Skeletal muscle tissue (tissue), 4 donors: ENCODE measurements around the gene BCHE. TPM values are rescaled to one million over a fixed set of nuclear protein-coding genes. Genes with fewer than 3 reads are reported as not detected.
"Not testable (repeated sequence)": the region's sequence is repeated elsewhere in the genome, so short reads cannot be mapped to it uniquely, and the experiment has no call there.

ENCODE experiments used
- H3K27ac ChIP-seq: one replicate; pipeline ENCODE4 v1.7.0; 2013; ENCODE audit warnings: mild to moderate bottlenecking, low read depth, low read length, inconsistent platforms
- H3K27me3 ChIP-seq, 3 donors: one replicate each; pipeline ENCODE4 v1.7.0; 2013; ENCODE audit warnings: low read length in 3 of 3; ENCODE audit not compliant: control insufficient read depth in 3 of 3, insufficient read depth in 3 of 3
- H3K36me3 ChIP-seq, 3 donors: one replicate each; pipeline ENCODE4 v1.7.0; 2013; ENCODE audit warnings: low read length in 3 of 3; ENCODE audit not compliant: control insufficient read depth in 3 of 3, insufficient read depth in 3 of 3
- H3K4me1 ChIP-seq, 3 donors: one replicate each; pipeline ENCODE4 v1.7.0; 2013; ENCODE audit warnings: low read length in 3 of 3, mild to moderate bottlenecking in 3 of 3; ENCODE audit not compliant: control insufficient read depth in 3 of 3, insufficient read depth in 3 of 3
- H3K4me3 ChIP-seq, 3 donors: one replicate each; pipeline ENCODE4 v1.7.0; 2013; ENCODE audit warnings: low read length in 3 of 3
- H3K9ac ChIP-seq, 3 donors: one replicate each; pipeline ENCODE4 v1.7.0; 2013; ENCODE audit warnings: low read length in 3 of 3, mild to moderate bottlenecking in 3 of 3, moderate library complexity in 2 of 3, low read depth in 1 of 3
- H3K9me3 ChIP-seq, 3 donors: one replicate each; pipeline ENCODE4 v1.7.0; 2013; ENCODE audit warnings: low read length in 3 of 3; ENCODE audit not compliant: control insufficient read depth in 3 of 3
- total RNA-seq: library from RNA; depleted of rRNA; stranded (reverse); fragments of >200 nt; gene quantifications from one replicate; pipeline ENCODE4 v1.2.3, GENCODE V29; 2014
- donor health status: Osteomylitis.

Gene BCHE
- total RNA-seq, 1 donor from 2014 or later, result 42.3 TPM

GRCh38 chr3:165820671-165821123, 16.5 kb downstream of the BCHE start:
- no peaks in the 10 kb centered on the region for H3K36me3 ChIP-seq
- no peak overlapping the region for H3K4me3 ChIP-seq
- no peaks in the 10 kb centered on the region for H3K4me1 ChIP-seq
- H3K27me3 ChIP-seq, result no peaks in the 10 kb centered on the region
- no peak overlapping the region for H3K27ac ChIP-seq
- H3K9me3 ChIP-seq, result no peaks in the 10 kb centered on the region
- H3K9ac ChIP-seq, result no peak overlapping the region

- Histone ChIP-seq H3K4me3 (no peak overlapping the region), H3K36me3 (no peaks in the 10 kb centered on the region), H3K9ac (no peak overlapping the region), H3K9me3 (no peaks in the 10 kb centered on the region), H3K27ac (no peak overlapping the region), H3K27me3 (no peaks in the 10 kb centered on the region), H3K4me1 (no peaks in the 10 kb centered on the region)
Observed at GRCh38 chr3:165817160-165817709, 20.0 kb downstream of the BCHE start.

GRCh38 chr3:165816209-165816608, 21.0 kb downstream of the BCHE start:
- Histone ChIP-seq H3K4me1 (no peaks in the 10 kb centered on the region), H3K4me3 (no peak overlapping the region), H3K36me3 (no peaks in the 10 kb centered on the region)

GRCh38 chr3:165815682-165816081, 21.5 kb downstream of the BCHE start:
- H3K9ac ChIP-seq, result no peak overlapping the region
- no peak overlapping the region for H3K4me3 ChIP-seq
- H3K9me3 ChIP-seq, result no peaks in the 10 kb centered on the region
- H3K27ac ChIP-seq, result no peak overlapping the region
- H3K4me1 ChIP-seq, result no peaks in the 10 kb centered on the region
- H3K36me3 ChIP-seq, result no peaks in the 10 kb centered on the region
- no peaks in the 10 kb centered on the region for H3K27me3 ChIP-seq

More at GRCh38 chr3:165816209-165816608, 21.0 kb downstream of the BCHE start:
- H3K27ac ChIP-seq, result no peak overlapping the region
- H3K9ac ChIP-seq, result no peak overlapping the region
- H3K9me3 ChIP-seq, result no peaks in the 10 kb centered on the region
- no peaks in the 10 kb centered on the region for H3K27me3 ChIP-seq

GRCh38 chr3:165814380-165814779, 22.8 kb downstream of the BCHE start:
- Histone ChIP-seq H3K9ac (no peak overlapping the region), H3K27ac (no peak overlapping the region), H3K9me3 (no peaks in the 10 kb centered on the region), H3K27me3 (no peaks in the 10 kb centered on the region), H3K4me3 (no peak overlapping the region), H3K4me1 (no peaks in the 10 kb centered on the region), H3K36me3 (no peaks in the 10 kb centered on the region)

- not testable (repeated sequence) for H3K9ac ChIP-seq, H3K36me3 ChIP-seq, H3K4me1 ChIP-seq, H3K9me3 ChIP-seq, H3K4me3 ChIP-seq, H3K27me3 ChIP-seq, H3K27ac ChIP-seq
Observed at GRCh38 chr3:165807937-165808336, 29.3 kb downstream of the BCHE start.

- Histone ChIP-seq H3K27ac (no peak overlapping the region), H3K9me3 (no peaks in the 10 kb centered on the region)
Observed at GRCh38 chr3:165805946-165806561, 31.2 kb downstream of the BCHE start.

GRCh38 chr3:165803471-165803870, 33.8 kb downstream of the BCHE start:
- H3K36me3 ChIP-seq, result no peaks in the 10 kb centered on the region
- H3K9me3 ChIP-seq, result no peaks in the 10 kb centered on the region
- no peak overlapping the region for H3K4me3 ChIP-seq
- H3K4me1 ChIP-seq, result no peaks in the 10 kb centered on the region
- no peak overlapping the region for H3K27ac ChIP-seq
- no peak overlapping the region for H3K9ac ChIP-seq
- H3K27me3 ChIP-seq, result no peaks in the 10 kb centered on the region

More at GRCh38 chr3:165805946-165806561, 31.2 kb downstream of the BCHE start:
- Histone ChIP-seq H3K36me3 (no peaks in the 10 kb centered on the region), H3K4me3 (no peak overlapping the region), H3K27me3 (no peaks in the 10 kb centered on the region), H3K9ac (no peak overlapping the region), H3K4me1 (no peaks in the 10 kb centered on the region)

GRCh38 chr3:165800970-165801369, 36.3 kb downstream of the BCHE start:
- Histone ChIP-seq H3K4me3 (no peak overlapping the region), H3K9ac (no peak overlapping the region), H3K9me3 (no peaks in the 10 kb centered on the region), H3K27ac (no peak overlapping the region), H3K27me3 (no peaks in the 10 kb centered on the region), H3K36me3 (no peaks in the 10 kb centered on the region), H3K4me1 (no peaks in the 10 kb centered on the region)

GRCh38 chr3:165799026-165799425, 38.2 kb downstream of the BCHE start:
- no peak overlapping the region for H3K27ac ChIP-seq
- no peaks in the 10 kb centered on the region for H3K27me3 ChIP-seq
- H3K9me3 ChIP-seq, result no peaks in the 10 kb centered on the region
- no peaks in the 10 kb centered on the region for H3K4me1 ChIP-seq
- no peak overlapping the region for H3K4me3 ChIP-seq
- no peak overlapping the region for H3K9ac ChIP-seq
- no peaks in the 10 kb centered on the region for H3K36me3 ChIP-seq
